ENCODE results near the gene EPN1.
A peak's percentile ranks its signal among the peaks of the same experiment; 100 is the strongest.

- TF ChIP-seq FOXM1 (IDR thresholded peaks at IDR 0.05; ENCODE audit: borderline replicate concordance, low read depth) (no peak), REST (IDR thresholded peaks at IDR 0.05; ENCODE audit: low read depth) (no peak), CREB1 (IDR thresholded peaks at IDR 0.05; ENCODE audit: low read depth) (no peak), TEAD4 (IDR thresholded peaks at IDR 0.05) (peak; percentile 4; the same call in 1 of the 2 replicates), TAF1 (IDR thresholded peaks at IDR 0.05; ENCODE audit: low read depth) (peak; percentile 42; the same call in 1 of the 2 replicates), ZBTB7A (IDR thresholded peaks at IDR 0.05; ENCODE audit: low read depth) (peak; percentile 79), NFIC (IDR thresholded peaks at IDR 0.05) (no peak)
Observed at GRCh38 chr19:55647732-55648584, 27.1 kb upstream of the EPN1 start, which contains the start of gene CCDC106.

All from Ishikawa (cell line).